Measurements from ENCODE around the gene KCNG1.

KCNG1 gene

DNA sequence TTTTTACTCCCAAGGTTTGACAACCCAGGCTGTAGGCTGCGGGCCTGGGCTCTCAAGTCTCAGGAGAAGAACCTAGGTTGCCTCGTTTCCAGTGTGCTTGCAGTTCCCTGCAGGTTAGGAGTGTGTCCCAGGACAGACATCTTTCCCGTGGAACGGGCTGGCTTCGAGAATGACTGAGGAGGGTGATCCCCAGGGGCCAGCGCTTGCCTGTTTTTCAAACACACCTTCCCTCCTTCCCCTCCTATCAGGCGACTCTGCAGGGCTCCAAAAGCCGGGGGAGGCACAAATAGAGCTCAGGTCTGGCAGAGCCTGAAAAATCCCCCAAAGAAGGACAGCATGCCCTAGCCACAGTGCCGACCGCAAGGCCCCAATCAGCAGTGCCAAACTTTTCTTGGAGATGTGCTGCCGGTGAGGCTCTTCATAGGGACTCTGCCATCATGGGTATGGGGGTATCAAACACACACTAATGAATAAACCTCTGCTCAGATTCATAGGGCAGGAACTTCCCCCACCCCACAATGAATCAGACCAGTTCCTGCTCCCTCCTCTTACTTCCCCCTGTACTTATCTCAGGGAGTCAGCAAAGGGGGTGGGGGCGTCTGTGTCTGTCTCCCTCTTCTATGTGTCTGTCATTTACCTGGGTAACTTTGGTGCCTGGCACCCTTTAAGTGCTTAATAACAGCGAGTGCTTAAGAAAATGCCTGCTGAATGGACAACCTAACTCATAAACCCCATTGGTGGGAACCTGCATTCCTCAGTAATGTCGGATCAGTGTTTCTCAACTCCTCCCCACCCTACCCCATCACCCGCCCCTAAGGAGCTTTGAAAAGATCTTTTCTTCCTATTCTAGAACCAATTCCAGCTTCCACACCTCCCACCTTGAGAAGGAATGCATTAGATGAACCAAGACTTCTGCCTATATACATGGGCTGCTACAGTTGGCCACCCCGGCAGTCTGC lies 1.6 kb downstream of the KCNG1 start:
- peak; percentile 38 for DNase-seq (ENCODE audit: low read depth)
- H3K4me3 ChIP-seq (replicated peaks; ENCODE audit: low read depth, low read length), result peak overlapping the region; percentile 58
- no peak for TF ChIP-seq CTCF (IDR thresholded peaks at IDR 0.05; ENCODE audit: low read length, missing control alignments)

- DNase-seq (ENCODE audit: low read depth), result no peak
- TF ChIP-seq CTCF (IDR thresholded peaks at IDR 0.05; ENCODE audit: low read length, missing control alignments), result no peak
- no peak overlapping the region for H3K4me3 ChIP-seq (replicated peaks; ENCODE audit: low read depth, low read length)
These were observed 2.2 kb downstream of the KCNG1 start for GRCh38 chr20:51020657-51021056.

DNA sequence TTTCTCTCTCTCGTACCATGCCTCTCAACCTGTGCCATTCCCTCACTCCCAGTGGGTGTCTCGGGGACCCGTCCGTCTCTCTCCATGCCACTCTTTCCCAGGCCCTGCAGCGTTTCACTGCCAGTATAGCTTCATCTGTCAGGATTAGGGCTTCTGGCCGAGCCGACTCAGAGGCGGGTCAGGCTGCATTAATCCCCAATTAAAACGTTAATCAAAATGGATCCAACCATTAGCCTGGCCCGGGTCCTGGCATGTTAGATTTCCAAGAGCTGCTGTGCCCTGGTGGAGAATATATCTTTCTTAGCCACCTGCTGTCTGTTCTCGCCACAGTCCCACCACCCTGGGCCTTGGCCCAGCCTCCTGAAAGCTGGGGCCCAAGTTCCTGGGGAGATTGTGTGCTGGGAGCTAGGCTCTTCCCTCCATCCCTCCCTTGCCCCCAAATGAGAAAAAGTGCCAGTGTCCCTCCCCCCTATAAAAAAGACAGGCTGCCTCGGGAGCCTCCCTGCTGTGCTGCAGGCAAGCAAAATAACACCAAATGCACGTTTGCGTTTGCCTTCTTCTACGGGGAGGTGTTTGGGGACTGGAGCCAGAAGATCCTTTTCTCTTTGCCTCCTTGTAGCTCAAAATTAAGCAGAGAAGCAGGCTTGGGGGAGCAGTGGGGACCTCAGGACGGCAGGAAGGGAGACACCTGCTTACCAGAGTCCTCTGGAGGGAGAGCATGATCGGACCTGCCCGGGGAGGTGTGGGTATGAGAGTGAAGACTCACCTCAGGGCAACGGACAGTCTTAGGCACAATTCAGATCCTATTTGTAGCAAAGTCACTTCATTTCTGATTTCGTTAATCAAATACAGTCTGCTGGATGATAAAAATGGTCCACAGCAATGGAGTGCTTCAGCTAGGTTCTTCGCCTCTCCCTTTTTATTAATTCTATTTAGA lies 3.0 kb downstream of the KCNG1 start:
- TF ChIP-seq CTCF (IDR thresholded peaks at IDR 0.05; ENCODE audit: low read length, missing control alignments), result no peak
- no peak overlapping the region for H3K4me3 ChIP-seq (replicated peaks; ENCODE audit: low read depth, low read length)
- DNase-seq (ENCODE audit: low read depth), result no peak

- no peak for TF ChIP-seq CTCF (IDR thresholded peaks at IDR 0.05; ENCODE audit: low read length, missing control alignments)
- DNase-seq (ENCODE audit: low read depth), result no peak
These were observed 5.7 kb downstream of the KCNG1 start for GRCh38 chr20:51017251-51017650.

GRCh38 chr20:51016521-51016920 lies 6.4 kb downstream of the KCNG1 start:
- no peak for TF ChIP-seq CTCF (IDR thresholded peaks at IDR 0.05; ENCODE audit: low read length, missing control alignments)
- no peak overlapping the region for H3K4me3 ChIP-seq (replicated peaks; ENCODE audit: low read depth, low read length)
- no peak for DNase-seq (ENCODE audit: low read depth)

More at GRCh38 chr20:51017251-51017650, 5.7 kb downstream of the KCNG1 start:
- no peak overlapping the region for H3K4me3 ChIP-seq (replicated peaks; ENCODE audit: low read depth, low read length)

DNA sequence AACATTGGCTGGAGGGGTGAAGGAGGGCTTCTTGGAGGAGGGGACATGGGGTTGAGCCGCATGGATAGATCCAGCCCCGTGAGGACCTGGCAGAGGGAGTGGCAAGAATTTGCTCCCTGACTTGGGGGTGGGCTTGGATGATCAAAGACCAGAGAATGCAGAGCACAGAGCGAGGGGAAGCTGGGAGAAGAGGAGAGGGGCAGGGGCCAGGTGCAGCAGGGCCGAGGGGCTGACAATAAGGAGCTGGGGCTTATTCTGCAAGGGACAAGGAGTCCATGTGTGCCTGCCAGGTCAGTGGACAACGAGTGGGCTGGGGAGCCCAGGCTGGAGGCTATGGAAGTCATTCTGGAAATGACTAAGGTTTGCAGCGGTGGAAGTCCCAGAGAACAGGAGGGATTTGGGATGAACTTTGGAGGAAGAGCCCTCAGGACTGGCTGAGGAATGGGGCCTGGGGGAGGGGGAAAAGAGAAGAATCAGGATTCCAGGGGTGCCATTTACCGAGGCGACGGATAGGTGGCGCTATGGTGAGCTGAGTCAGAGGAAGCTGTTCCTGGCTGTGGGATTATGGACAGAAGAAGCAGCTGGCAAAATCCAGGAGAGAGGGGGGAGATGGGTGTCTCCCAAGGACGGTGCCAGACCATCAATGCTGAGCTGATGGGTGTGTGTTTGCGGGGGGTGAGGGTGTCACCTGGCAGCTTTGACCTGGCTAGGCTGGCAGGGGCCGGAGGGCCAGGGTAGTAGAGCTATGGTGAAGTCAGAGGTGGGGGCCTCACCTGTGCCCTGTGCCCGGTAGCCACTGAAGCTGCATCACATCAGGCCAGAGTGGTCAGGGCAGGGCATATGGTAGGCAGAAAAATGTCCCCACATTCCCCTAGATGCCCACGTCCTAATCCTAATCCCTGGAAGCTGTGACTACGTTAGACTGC lies 7.8 kb downstream of the KCNG1 start:
- peak; percentile 75 for DNase-seq (ENCODE audit: low read depth)
- TF ChIP-seq CTCF (IDR thresholded peaks at IDR 0.05; ENCODE audit: low read length, missing control alignments), result peak; percentile 88
- H3K4me3 ChIP-seq (replicated peaks; ENCODE audit: low read depth, low read length), result no peak overlapping the region
